Urinary bladder (tissue), 4 donors: ENCODE results near the gene RPL18. TPM values are rescaled to one million over a fixed set of nuclear protein-coding genes. Genes with fewer than 3 reads are reported as not detected.
A peak's percentile ranks its signal among the peaks of the same experiment; 100 is the strongest.
"Not testable (repeated sequence)": the region's sequence is repeated elsewhere in the genome, so short reads cannot be mapped to it uniquely, and the experiment has no call there.

Source experiments
- DNase-seq: peaks from one replicate; pipeline ENCODE4 v3.0.0-alpha.2; 2015; ENCODE audit errors: extremely low spot score
- H3K27ac ChIP-seq: one replicate; pipeline ENCODE4 v1.5.1; 2013; ENCODE audit warnings: low read depth, mild to moderate bottlenecking, moderate library complexity
- H3K36me3 ChIP-seq: one replicate; pipeline ENCODE4 v1.6.1; 2013; ENCODE audit warnings: mild to moderate bottlenecking, moderate library complexity; ENCODE audit not compliant: insufficient read depth
- H3K4me1 ChIP-seq: one replicate; pipeline ENCODE4 v1.6.1; 2013; ENCODE audit warnings: mild to moderate bottlenecking, moderate library complexity; ENCODE audit not compliant: insufficient read depth
- H3K4me3 ChIP-seq: one replicate; pipeline ENCODE4 v1.5.1; 2013; ENCODE audit warnings: low read depth, low read length
- WGBS: extraction: QIAGEN DNeasy Blood & Tissue Kit; methylation state at CpG from one replicate; pipeline ENCODE4 v1.1.7; 2013; 5-methylcytosine and 5-hydroxymethylcytosine counted together
- polyA plus RNA-seq: library from polyadenylated mRNA; stranded (reverse); fragments of 200-250 nt; gene quantifications from one replicate; pipeline ENCODE4 v1.2.3, GENCODE V29; 2013
- total RNA-seq: library from RNA; depleted of rRNA; stranded (reverse); fragments of >200 nt; gene quantifications from one replicate; pipeline ENCODE4 v1.2.3, GENCODE V29; 2014
- donor health status: healthy with polysubstance abuse.
- donor health status: healthy.

Gene RPL18
- total and polyA plus RNA-seq, 2 donors, result 1,113 to 2,167 TPM

- WGBS, result 8% methylated on average over 29 of the region's 29 CpGs
- Histone ChIP-seq H3K4me3 (peak overlapping the region; percentile 47), H3K4me1 (no peaks in the 10 kb centered on the region), H3K36me3 (no peaks in the 10 kb centered on the region), H3K27ac (peak overlapping the region; percentile 95)
- DNase-seq, result peak; percentile 89
Measured at GRCh38 chr19:48637948-48638830, 19.2 kb upstream of the RPL18 start.

- Histone ChIP-seq H3K27ac (peak overlapping the region; percentile 95), H3K4me1 (no peaks in the 10 kb centered on the region), H3K4me3 (peak overlapping the region; percentile 60), H3K36me3 (no peaks in the 10 kb centered on the region)
- DNase-seq, result peak; percentile 98
- WGBS, result under 1% methylated on average over 38 of the region's 38 CpGs
Measured at GRCh38 chr19:48637449-48637947, 18.5 kb upstream of the RPL18 start.

- Histone ChIP-seq H3K4me3 (peak within 1 kb of the TSS; percentile 60), H3K27ac (peak within 1 kb of the TSS; percentile 95), H3K4me1 (no peaks in the 10 kb centered on the region), H3K36me3 (no peaks in the 10 kb centered on the region)
- under 1% methylated on average over 40 of the region's 40 CpGs for WGBS
- no peak for DNase-seq
Measured at GRCh38 chr19:48636859-48637448, 18.0 kb upstream of the RPL18 start, which contains the start of gene DBP. Gene DBP, minus strand, starts transcription at chr19:48637379. Its CDS starts 385 bp downstream, at chr19:48636994.

GRCh38 chr19:48635966-48636858 is 17.2 kb upstream of the RPL18 start:
- Histone ChIP-seq H3K27ac (peak overlapping the region; percentile 87), H3K4me1 (no peaks in the 10 kb centered on the region)
- WGBS, result 4% methylated on average over 35 of the region's 35 CpGs

GRCh38 chr19:48635263-48635965 is 16.4 kb upstream of the RPL18 start:
- DNase-seq, result no peak
- Histone ChIP-seq H3K36me3 (no peaks in the 10 kb centered on the region), H3K27ac (peak overlapping the region; percentile 83), H3K4me3 (peak overlapping the region; percentile 60), H3K4me1 (no peaks in the 10 kb centered on the region)
- WGBS, result 2% methylated on average over 67 of the region's 67 CpGs

More at GRCh38 chr19:48635966-48636858, 17.2 kb upstream of the RPL18 start:
- Histone ChIP-seq H3K36me3 (no peaks in the 10 kb centered on the region), H3K4me3 (peak overlapping the region; percentile 60)
- no peak for DNase-seq

- Histone ChIP-seq H3K36me3 (no peaks in the 10 kb centered on the region), H3K27ac (peak overlapping the region; percentile 83), H3K4me1 (no peaks in the 10 kb centered on the region), H3K4me3 (peak overlapping the region; percentile 1)
- peak; percentile 83 for DNase-seq
- WGBS, result 7% methylated on average over 37 of the region's 37 CpGs
Measured at GRCh38 chr19:48634424-48635262, 15.7 kb upstream of the RPL18 start.

- 48% methylated on average over 7 of the region's 7 CpGs for WGBS
- no peak for DNase-seq
- Histone ChIP-seq H3K4me1 (no peaks in the 10 kb centered on the region), H3K4me3 (no peak overlapping the region), H3K27ac (no peak overlapping the region), H3K36me3 (no peaks in the 10 kb centered on the region)
Measured at GRCh38 chr19:48634036-48634342, 15.0 kb upstream of the RPL18 start.

GRCh38 chr19:48633148-48634035 is 14.4 kb upstream of the RPL18 start:
- Histone ChIP-seq H3K4me1 (no peaks in the 10 kb centered on the region), H3K4me3 (no peak overlapping the region), H3K36me3 (no peaks in the 10 kb centered on the region), H3K27ac (no peak overlapping the region)
- 70% methylated on average over 22 of the region's 22 CpGs for WGBS
- no peak for DNase-seq

- H3K36me3 ChIP-seq, result no peaks in the 10 kb centered on the region
- no peak overlapping the region for H3K27ac ChIP-seq
- no peaks in the 10 kb centered on the region for H3K4me1 ChIP-seq
- H3K4me3 ChIP-seq, result no peak overlapping the region
- DNase-seq, result no peak
Measured at GRCh38 chr19:48632692-48633147, 13.7 kb upstream of the RPL18 start.

GRCh38 chr19:48632286-48632685 is 13.3 kb upstream of the RPL18 start:
- DNase-seq, H3K27ac ChIP-seq, H3K4me1 ChIP-seq, H3K36me3 ChIP-seq, H3K4me3 ChIP-seq: not testable (repeated sequence)
- 90% methylated on average over 11 of the region's 11 CpGs for WGBS

- Histone ChIP-seq H3K4me3 (no peak overlapping the region), H3K27ac (no peak overlapping the region), H3K4me1 (no peaks in the 10 kb centered on the region), H3K36me3 (no peaks in the 10 kb centered on the region)
- DNase-seq, result no peak
- 68% methylated on average over 3 of the region's 3 CpGs for WGBS
Measured at GRCh38 chr19:48631225-48631624, 12.2 kb upstream of the RPL18 start.
